Astrocyte of the cerebellum (primary cell): ENCODE results near the gene HS1BP3.

Source experiments
- DNase-seq: peaks from one replicate; pipeline ENCODE4 v3.0.0-alpha.2; 2011; ENCODE audit warnings: low read depth
- H3K4me3 ChIP-seq: 2 replicates; pipeline ENCODE4 v1.5.1; 2011; ENCODE audit warnings: mild to moderate bottlenecking, low read depth, low read length, moderate library complexity
- in situ Hi-C: cut with HindIII; loops from 2 replicates; pipeline ENCODE4 v1.10.0; 2017; ENCODE audit warnings: low sequenced_read_pairs
- TF ChIP-seq, protein P1 (sequence below): IDR thresholded peaks from 2 replicates; pipeline ENCODE4 v1.5.1; 2012; ENCODE audit warnings: low read length, low read depth, moderate library complexity, mild to moderate bottlenecking; ENCODE audit errors: missing control alignments

Gene HS1BP3

DNA sequence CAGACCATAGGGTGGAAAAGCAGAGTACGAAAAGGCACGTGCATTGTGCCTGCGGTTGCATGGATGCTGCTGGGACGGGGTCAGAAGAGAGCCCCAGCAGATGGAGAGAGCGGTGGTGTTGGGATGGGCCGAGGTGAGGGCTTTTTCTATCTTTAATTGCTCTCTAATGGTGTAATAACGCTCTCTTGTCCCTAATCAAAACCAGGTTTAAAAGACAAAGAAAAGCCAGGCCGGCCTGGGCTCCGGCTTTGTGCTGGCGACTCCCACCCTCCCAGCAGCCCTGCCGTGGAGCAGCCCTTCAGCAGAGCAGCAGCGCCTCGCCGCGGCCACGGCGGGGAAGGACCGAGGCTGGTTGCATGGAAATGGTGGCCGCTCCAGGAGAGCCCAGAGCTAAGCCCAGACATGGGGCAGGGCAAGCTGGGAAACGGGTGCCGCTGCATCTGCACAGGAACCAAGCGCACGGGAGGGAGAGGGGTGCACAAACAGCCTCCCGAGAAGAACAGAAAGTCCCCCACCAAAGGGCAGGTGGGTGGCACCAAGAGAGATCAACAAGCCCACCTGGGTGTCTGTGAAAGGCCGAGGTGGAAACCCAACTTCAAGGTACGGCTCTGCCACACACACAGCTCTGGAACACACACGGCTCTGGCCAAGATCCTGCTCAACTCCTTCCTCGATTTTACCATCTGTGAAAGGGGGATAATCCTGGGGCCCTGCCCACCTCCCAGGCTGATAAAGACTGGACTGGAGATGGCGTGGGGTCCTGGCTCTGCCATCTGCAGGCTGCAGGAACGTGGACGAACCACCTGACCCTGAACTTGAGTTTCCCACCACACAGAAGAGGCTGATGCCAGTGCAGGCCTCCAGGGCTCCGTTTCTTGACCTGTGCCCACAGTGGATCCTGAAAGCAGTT lies 15.0 kb downstream of the HS1BP3 start:
- no peak overlapping the region for H3K4me3 ChIP-seq
- DNase-seq: no peak
- in situ Hi-C loops: no loop called here
- TF ChIP-seq, protein P1, sequence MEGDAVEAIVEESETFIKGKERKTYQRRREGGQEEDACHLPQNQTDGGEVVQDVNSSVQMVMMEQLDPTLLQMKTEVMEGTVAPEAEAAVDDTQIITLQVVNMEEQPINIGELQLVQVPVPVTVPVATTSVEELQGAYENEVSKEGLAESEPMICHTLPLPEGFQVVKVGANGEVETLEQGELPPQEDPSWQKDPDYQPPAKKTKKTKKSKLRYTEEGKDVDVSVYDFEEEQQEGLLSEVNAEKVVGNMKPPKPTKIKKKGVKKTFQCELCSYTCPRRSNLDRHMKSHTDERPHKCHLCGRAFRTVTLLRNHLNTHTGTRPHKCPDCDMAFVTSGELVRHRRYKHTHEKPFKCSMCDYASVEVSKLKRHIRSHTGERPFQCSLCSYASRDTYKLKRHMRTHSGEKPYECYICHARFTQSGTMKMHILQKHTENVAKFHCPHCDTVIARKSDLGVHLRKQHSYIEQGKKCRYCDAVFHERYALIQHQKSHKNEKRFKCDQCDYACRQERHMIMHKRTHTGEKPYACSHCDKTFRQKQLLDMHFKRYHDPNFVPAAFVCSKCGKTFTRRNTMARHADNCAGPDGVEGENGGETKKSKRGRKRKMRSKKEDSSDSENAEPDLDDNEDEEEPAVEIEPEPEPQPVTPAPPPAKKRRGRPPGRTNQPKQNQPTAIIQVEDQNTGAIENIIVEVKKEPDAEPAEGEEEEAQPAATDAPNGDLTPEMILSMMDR: peak; percentile 96

DNA sequence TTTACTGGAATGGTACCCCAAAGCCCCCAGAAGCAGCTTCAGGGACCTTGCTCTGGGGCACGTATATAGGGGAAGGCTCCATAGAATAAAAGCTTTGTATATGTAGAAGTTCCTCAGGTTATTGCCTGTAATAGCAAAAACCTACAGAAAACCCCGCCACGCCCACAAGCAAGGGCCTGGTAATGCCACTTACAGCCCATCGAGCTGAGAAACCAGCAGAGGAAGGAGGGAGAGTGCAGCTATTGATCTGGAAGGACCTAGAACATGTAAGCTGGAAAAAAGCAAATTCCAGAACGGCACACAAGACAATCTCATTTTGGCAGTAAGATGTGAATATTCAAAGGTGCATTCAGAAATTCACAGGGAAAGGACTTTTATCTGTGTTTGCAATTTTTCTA lies 15.8 kb downstream of the HS1BP3 start:
- TF ChIP-seq, protein P1: no peak
- no peak overlapping the region for H3K4me3 ChIP-seq
- DNase-seq: no peak
- in situ Hi-C loops: no loop called here

DNA sequence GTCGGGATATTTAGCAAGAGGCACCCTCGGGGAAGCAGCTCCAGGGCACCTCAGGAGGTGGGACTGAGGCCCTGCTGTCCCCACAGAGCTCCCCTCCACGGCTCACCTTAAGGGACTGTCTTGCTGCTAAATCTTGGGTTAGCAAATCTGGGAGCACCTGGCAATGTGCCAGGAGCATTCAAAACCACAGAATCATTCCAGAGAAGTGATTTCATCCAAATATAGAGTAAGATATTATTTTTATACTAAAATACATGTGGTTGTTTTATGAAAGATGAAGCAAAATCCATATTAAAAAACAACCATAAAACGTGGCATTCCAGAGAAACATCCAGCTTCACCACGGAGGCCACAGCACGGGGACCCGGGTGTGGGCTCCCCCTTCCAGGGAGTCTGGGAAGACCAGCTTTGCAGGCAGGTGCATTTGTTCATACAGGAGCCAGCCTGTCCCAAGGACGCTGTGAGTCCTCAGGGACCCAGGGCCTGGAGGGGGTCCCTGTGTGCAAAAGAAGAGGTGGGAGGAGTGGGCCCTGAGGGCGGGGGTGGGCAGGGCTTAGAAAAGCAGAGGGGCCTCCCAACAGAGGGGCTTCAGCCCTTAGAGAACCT lies 16.3 kb downstream of the HS1BP3 start:
- in situ Hi-C loops: no loop called here
- no peak overlapping the region for H3K4me3 ChIP-seq
- no peak for DNase-seq
- TF ChIP-seq, protein P1: no peak

DNA sequence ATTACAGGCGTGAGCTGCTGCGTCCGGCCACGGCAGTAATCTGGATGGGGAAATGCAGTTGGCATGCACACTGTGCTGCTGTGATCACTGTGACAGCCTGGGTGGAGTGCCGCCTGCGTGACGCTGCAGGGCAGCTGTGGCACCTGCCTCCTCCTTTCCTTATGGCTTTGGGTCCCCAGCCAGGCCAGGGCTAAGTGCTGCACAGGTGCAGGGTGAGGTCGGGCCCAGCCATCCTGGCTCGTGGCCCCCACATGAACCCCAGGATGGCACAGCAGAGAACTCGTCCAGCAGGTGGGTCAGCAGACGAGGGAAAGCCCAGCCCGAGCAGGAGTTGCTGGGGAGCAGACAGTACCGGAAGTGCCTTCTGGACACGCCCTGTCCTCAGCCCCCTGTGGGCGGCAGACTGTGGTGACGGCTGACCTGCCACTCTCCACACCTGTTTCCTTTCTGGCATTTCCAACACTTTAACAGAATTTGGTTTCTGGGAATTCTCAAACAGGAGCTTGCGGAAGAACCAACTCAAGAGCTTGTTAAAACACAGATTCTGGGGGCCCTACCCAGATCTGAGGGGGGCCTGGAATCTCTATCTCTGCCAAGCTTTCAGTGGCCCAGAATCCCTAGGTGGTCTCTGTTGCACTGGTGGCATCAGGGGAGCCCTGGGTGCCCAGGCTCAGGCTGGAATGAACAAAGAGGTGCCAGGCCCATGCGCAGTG lies 16.9 kb downstream of the HS1BP3 start:
- DNase-seq: no peak
- no peak overlapping the region for H3K4me3 ChIP-seq
- in situ Hi-C loops: no loop called here
- TF ChIP-seq, protein P1: no peak

DNA sequence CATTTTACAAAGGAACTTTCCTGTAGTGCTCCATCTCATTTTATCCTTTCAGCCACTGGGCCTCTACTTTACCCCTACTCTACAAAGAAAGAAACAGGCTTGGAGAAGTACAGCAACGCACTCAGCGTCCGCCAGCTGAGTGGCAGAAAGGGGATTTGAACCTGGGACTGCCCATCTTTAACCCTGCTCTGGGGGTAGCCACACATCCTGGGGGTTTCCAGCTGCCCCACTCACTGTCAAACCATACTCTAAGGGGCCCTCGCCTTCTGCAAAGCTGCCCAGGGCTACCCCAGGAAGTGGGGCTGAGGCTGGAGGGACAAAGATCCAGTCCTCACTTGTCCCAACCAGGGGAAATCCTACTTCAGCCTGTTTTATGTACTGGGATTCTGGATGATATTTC lies 17.9 kb downstream of the HS1BP3 start:
- in situ Hi-C loops: no loop called here
- no peak overlapping the region for H3K4me3 ChIP-seq
- no peak for DNase-seq
- TF ChIP-seq, protein P1: no peak

DNA sequence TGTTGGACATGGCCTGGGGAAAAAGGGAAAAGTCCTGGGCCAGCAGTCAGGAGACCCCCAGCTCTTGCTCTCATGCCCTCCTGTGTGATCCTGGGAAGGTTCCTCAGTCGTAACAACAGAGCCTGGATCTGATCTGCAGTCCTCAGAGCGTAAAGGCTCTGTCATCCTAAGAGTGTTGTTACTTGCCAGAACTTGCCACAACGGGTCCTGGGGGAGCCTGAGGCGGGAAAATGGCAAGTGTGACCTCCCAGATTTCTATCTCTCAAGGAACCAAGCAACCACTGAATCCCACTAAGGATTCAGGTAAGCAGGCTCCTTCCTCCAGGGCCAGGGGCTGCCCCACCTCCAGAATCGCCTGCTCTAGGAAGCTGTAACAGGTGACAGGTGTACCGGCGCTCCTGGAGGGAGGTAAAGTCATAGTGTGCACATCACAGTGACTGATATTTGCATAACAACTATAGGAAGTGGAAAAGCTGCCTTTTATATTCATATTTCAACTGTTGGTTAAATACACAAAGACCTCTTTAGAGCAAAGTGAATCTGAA lies 18.4 kb downstream of the HS1BP3 start:
- TF ChIP-seq, protein P1: no peak
- no peak for DNase-seq
- no peak overlapping the region for H3K4me3 ChIP-seq
- in situ Hi-C loops: no loop called here
